Gastrocnemius medialis (tissue), 4 donors: Measurements from ENCODE around the gene PSMD13.

Experiments
- POLR2A ChIP-seq, 2 donors: fragments of 450-650 bp; IDR thresholded peaks; one replicate each; pipeline ENCODE4 v1.6.1; 2017; ENCODE audit warnings: antibody characterized with exemption in 2 of 2, mild to moderate bottlenecking in 2 of 2, moderate library complexity in 2 of 2
- TF ChIP-seq, protein P1 (sequence below), 5 experiments: fragments of 450-650 bp in 3 of 5; fragments of 200-600 bp in 2 of 5; sonication (generic) in 2 of 5; IDR thresholded peaks in 4 of 5; conservative IDR thresholded peaks in 1 of 5; 1 replicate in 4 of 5; 2 replicates in 1 of 5; pipeline ENCODE4 v1.5.1; 2016 to 2019; ENCODE audit warnings: antibody characterized with exemption in 5 of 5, mild to moderate bottlenecking in 3 of 5, moderate library complexity in 3 of 5

DNA sequence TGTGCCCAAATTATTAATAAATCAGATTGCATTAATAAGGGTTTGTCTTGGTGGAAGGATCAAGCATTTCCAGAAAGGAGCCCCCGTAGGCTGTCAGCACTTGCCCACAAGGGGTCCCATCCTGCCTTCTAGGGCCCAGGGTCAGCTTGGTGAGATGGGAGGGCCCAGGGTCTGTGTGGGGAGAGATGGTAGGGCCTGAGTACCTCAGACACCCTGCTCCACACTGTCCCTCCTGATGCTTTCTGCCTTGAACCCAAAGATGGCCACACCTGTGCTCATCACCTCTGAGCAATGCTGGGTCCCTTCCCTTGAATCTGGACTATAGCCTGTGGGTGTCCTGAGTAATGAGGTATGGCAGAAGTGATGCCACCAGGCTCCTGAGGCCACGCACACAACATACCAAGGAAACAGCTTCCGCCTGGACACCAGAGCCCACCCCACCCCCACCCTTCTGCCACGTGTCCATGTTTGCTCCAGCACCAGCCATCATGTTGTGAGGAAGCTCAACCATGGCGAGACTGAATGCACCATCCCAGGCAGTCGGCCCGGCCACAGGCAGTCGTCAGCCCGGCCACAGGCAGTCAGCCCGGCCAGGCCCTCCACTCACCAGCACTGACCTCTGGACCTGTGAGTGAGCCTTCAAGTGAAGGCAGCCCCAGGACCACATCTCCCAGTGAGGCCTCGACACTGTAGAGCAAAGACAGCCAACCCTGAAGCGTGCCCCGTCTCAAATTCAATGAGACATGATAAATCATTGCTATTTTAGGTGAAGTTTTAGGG lies 36.4 kb upstream of the PSMD13 start:
- TF ChIP-seq, protein P1, sequence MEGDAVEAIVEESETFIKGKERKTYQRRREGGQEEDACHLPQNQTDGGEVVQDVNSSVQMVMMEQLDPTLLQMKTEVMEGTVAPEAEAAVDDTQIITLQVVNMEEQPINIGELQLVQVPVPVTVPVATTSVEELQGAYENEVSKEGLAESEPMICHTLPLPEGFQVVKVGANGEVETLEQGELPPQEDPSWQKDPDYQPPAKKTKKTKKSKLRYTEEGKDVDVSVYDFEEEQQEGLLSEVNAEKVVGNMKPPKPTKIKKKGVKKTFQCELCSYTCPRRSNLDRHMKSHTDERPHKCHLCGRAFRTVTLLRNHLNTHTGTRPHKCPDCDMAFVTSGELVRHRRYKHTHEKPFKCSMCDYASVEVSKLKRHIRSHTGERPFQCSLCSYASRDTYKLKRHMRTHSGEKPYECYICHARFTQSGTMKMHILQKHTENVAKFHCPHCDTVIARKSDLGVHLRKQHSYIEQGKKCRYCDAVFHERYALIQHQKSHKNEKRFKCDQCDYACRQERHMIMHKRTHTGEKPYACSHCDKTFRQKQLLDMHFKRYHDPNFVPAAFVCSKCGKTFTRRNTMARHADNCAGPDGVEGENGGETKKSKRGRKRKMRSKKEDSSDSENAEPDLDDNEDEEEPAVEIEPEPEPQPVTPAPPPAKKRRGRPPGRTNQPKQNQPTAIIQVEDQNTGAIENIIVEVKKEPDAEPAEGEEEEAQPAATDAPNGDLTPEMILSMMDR (IDR thresholded peaks at IDR 0.05 in 4 of 5, conservative IDR thresholded peaks at IDR 0.05 in 1 of 5): no peak
- no peak for TF ChIP-seq POLR2A (IDR thresholded peaks at IDR 0.05)
